SH-SY5Y (cell line): Measurements from ENCODE around the gene TMEM91.

Source experiments
- GATA2 ChIP-seq: IDR thresholded peaks from 2 replicates; pipeline ENCODE4 v1.6.1; 2011; ENCODE audit warnings: mild to moderate bottlenecking, low read depth, low read length
- GATA3 ChIP-seq: IDR thresholded peaks from 2 replicates; pipeline ENCODE4 v1.6.1; 2011; ENCODE audit warnings: low read depth, mild to moderate bottlenecking, low read length, moderate library complexity

GRCh38 chr19:41426116-41426841, 49.9 kb downstream of the TMEM91 start:
- TF ChIP-seq GATA2: no peak
- TF ChIP-seq GATA3: no peak
